Heart left ventricle (tissue), 16 donors: ENCODE results near the gene ASZ1. TPM values are rescaled to one million over a fixed set of nuclear protein-coding genes. Genes with fewer than 3 reads are reported as not detected.

Experiments
- ATAC-seq, 4 donors: fragments of 200-7000 bp; cut with Tn5 transposase; one replicate each; pipeline ENCODE4 v1.9.1; 2020 to 2022; ENCODE audit warnings: moderate library complexity in 4 of 4, mild to moderate bottlenecking in 3 of 4, moderate number of reproducible peaks in 1 of 4
- DNase-seq, 5 donors: peaks; one replicate each; pipeline ENCODE4 v3.0.0-alpha.2; 2020
- H3K27ac ChIP-seq, 12 donors: fragments of 200-600 bp; sonication (generic) in 4 of 12; one replicate each; pipeline versions ENCODE4 v1.5.0 to v1.8.0; 2016 to 2022; ENCODE audit warnings: mild to moderate bottlenecking in 2 of 12
- H3K27me3 ChIP-seq, 9 donors: fragments of 200-600 bp; sonication (generic) in 2 of 9; one replicate each; pipeline versions ENCODE4 v1.5.1 to v1.8.0; 2016 to 2022; ENCODE audit warnings: mild to moderate bottlenecking in 3 of 9
- H3K36me3 ChIP-seq, 9 donors: fragments of 200-600 bp; sonication (generic) in 2 of 9; one replicate each; pipeline versions ENCODE4 v1.5.0 to v1.8.0; 2018 to 2022; ENCODE audit warnings: mild to moderate bottlenecking in 2 of 9
- H3K4me1 ChIP-seq, 12 donors: fragments of 200-600 bp; sonication (generic) in 4 of 12; one replicate each; pipeline versions ENCODE4 v1.5.0 to v1.8.0; 2016 to 2022; ENCODE audit warnings: mild to moderate bottlenecking in 3 of 12
- H3K4me3 ChIP-seq, 12 donors: fragments of 200-600 bp; sonication (generic) in 4 of 12; one replicate each; pipeline versions ENCODE4 v1.5.0 to v1.8.0; 2017 to 2022; ENCODE audit warnings: mild to moderate bottlenecking in 9 of 12, moderate library complexity in 4 of 12
- H3K9me3 ChIP-seq, 12 donors: fragments of 200-600 bp; sonication (generic) in 4 of 12; one replicate each; pipeline versions ENCODE4 v1.5.0 to v1.8.0; 2016 to 2022; ENCODE audit warnings: mild to moderate bottlenecking in 1 of 12
- CTCF ChIP-seq, 12 donors: fragments of 200-600 bp; sonication (generic) in 4 of 12; IDR thresholded peaks; one replicate each; pipeline versions ENCODE4 v1.5.0 to v1.8.0; 2018 to 2022; ENCODE audit warnings: antibody characterized with exemption in 12 of 12, mild to moderate bottlenecking in 5 of 12
- POLR2A ChIP-seq, 2 donors: fragments of 450-650 bp; IDR thresholded peaks; one replicate each; pipeline ENCODE4 v1.6.1; 2017; ENCODE audit warnings: antibody characterized with exemption in 2 of 2, mild to moderate bottlenecking in 2 of 2, moderate library complexity in 2 of 2
- WGBS, 4 donors: extraction: QIAGEN DNeasy Blood & Tissue Kit in 2 of 4; methylation state at CpG; one replicate each; pipeline versions ENCODE4 v1.1.5 to v1.1.7; 2013 to 2018; 5-methylcytosine and 5-hydroxymethylcytosine counted together
- intact Hi-C, 10 donors: fragments of 100-400 bp; cut with DNase I; formaldehyde crosslinking; loops; one replicate each; pipeline versions ENCODE4 v1.11.1 to v1.14.2; 2022
- polyA plus RNA-seq, 2 donors: library from polyadenylated mRNA; stranded (reverse); fragments of 200-250 nt; gene quantifications; one replicate each; pipeline ENCODE4 v1.2.3, GENCODE V29; 2013
- total RNA-seq, 9 donors: library from RNA; depleted of rRNA in 2 of 9; stranded (reverse); fragments of >200 nt in 2 of 9; fragmentation: NEBNext Ultra II Directional in 3 of 9; extraction: Animal tissue kit (Norgen Biotek cat#: 25700) in 3 of 9; gene quantifications; one replicate each; pipeline versions ENCODE4 v1.1.0 to v1.2.4, GENCODE V29; 2016 to 2023
- donor health status: ischemic (EF 13 %, LVEDD 7.1; RV severe dilation, severe dysfunction).
- donor health status: healthy with polysubstance abuse.
- donor health status: DM: no; HTN: yes; CAD: no.
- donor health status: DM: no; HTN: no; CAD: no.
- donor health status: ischemic (EF 25% LVEDD 6.9; RV normal size, moderate dysfunction).
- donor health status: ischemic (EF 25% LVEDD 5.7; RV mildly dilated, moderate dysfunction).
- donor health status: healthy.
- donor health status: DM: yes; HTN: yes; CAD: no.
- donor health status: ischemic (EF 35%, LVEDD 5.7; RV mildly dilated, moderate dysfunction).
- donor health status: nonischemic (EF 11% LVEDD 7.7; RV severe dilation, severe dysfunction).
- donor health status: DM: yes; HTN: yes; CAD: no.
- donor health status: PGD.
- donor health status: ischemic (EF 29% LVEDD 5.4; RV normal size, mild dysfunction).
- donor health status: nonischemic (EF 23%, LVEDD 6.1; RV moderate dilation, normal function).

ASZ1 gene
- total and polyA plus RNA-seq, 11 donors = not detected

GRCh38 chr7:117383046-117383445, 44.2 kb downstream of the ASZ1 start:
- 66 to 81% (median 74%) methylated on average over 2 of the region's 2 CpGs for WGBS, 4 donors
- no peaks in the 10 kb centered on the region for H3K27me3 ChIP-seq
- no peak overlapping the region for H3K4me3 ChIP-seq
- ATAC-seq (no peak), DNase-seq (no peak)
- TF ChIP-seq CTCF (IDR thresholded peaks at IDR 0.05) = no peak
- TF ChIP-seq POLR2A (IDR thresholded peaks at IDR 0.05) = no peak
- H3K27ac ChIP-seq = no peak overlapping the region
- no peaks in the 10 kb centered on the region for H3K36me3 ChIP-seq
- H3K9me3 ChIP-seq = peaks cover 0 to 3% (median 0%) of the 10 kb centered on the region in 12 donors
- H3K4me1 ChIP-seq = no peaks in the 10 kb centered on the region
- intact Hi-C loops = loop anchor here in 7 of 10 donors (10.0 kb wide), 3 partner anchors 158 to 458 kb away; no protein-coding TSS in a partner anchor

- no peak for ATAC-seq
- H3K4me3 ChIP-seq = no peak overlapping the region
- H3K9me3 ChIP-seq = no peaks in the 10 kb centered on the region
- intact Hi-C loops = loop anchor here in 7 of 10 donors (10.0 kb wide), 3 partner anchors 157 to 457 kb away; no protein-coding TSS in a partner anchor
- no peaks in the 10 kb centered on the region for H3K27me3 ChIP-seq
- H3K27ac ChIP-seq = no peak overlapping the region
- no peak for DNase-seq
- no peaks in the 10 kb centered on the region for H3K4me1 ChIP-seq
- TF ChIP-seq POLR2A (IDR thresholded peaks at IDR 0.05) = no peak
- TF ChIP-seq CTCF (IDR thresholded peaks at IDR 0.05) = no peak
- no peaks in the 10 kb centered on the region for H3K36me3 ChIP-seq
These were observed 45.9 kb downstream of the ASZ1 start for GRCh38 chr7:117381362-117381761.

GRCh38 chr7:117375380-117375779, 51.9 kb downstream of the ASZ1 start:
- no peak overlapping the region for H3K27ac ChIP-seq
- DNase-seq = no peak
- no peak for ATAC-seq
- no peaks in the 10 kb centered on the region for H3K9me3 ChIP-seq
- H3K27me3 ChIP-seq = no peaks in the 10 kb centered on the region
- no peaks in the 10 kb centered on the region for H3K36me3 ChIP-seq
- TF ChIP-seq POLR2A (IDR thresholded peaks at IDR 0.05) (no peak), CTCF (IDR thresholded peaks at IDR 0.05) (no peak)
- H3K4me1 ChIP-seq = no peaks in the 10 kb centered on the region
- 65 to 72% (median 69%) methylated on average over 2 of the region's 2 CpGs for whole genome bisulfite sequencing, 4 donors
- no peak overlapping the region for H3K4me3 ChIP-seq
- intact Hi-C loops = no loop called here

- H3K4me3 ChIP-seq = no peak overlapping the region
- intact Hi-C loops = no loop called here
- 89 to 96% (median 93%) methylated on average over 1 of the region's 1 CpG for WGBS, 4 donors
- H3K4me1 ChIP-seq = no peaks in the 10 kb centered on the region
- no peaks in the 10 kb centered on the region for H3K36me3 ChIP-seq
- ATAC-seq (no peak), DNase-seq (no peak)
- H3K9me3 ChIP-seq = no peaks in the 10 kb centered on the region
- H3K27ac ChIP-seq = no peak overlapping the region
- TF ChIP-seq CTCF (IDR thresholded peaks at IDR 0.05) (no peak), POLR2A (IDR thresholded peaks at IDR 0.05) (no peak)
- H3K27me3 ChIP-seq = no peaks in the 10 kb centered on the region
These were observed 55.2 kb downstream of the ASZ1 start for GRCh38 chr7:117372073-117372472.
